K562 (cell line): ENCODE data around the gene TYW1B. TPM values are rescaled to one million over a fixed set of nuclear protein-coding genes. Genes with fewer than 3 reads are reported as not detected.

Source experiments
- CXXC5 ChIP-seq: fragments of 250-450 bp; sonication (Bioruptor Pico); IDR thresholded peaks from 2 replicates; pipeline ENCODE4 v1.8.0; 2022; ENCODE audit warnings: inconsistent platforms, mild to moderate bottlenecking, moderate library complexity
- HDAC1 ChIP-seq, 2 experiments: fragments of 450-650 bp; IDR thresholded peaks; 2 replicates each; pipeline ENCODE4 v1.6.1; 2016 to 2017; ENCODE audit warnings: inconsistent platforms in 1 of 2, mild to moderate bottlenecking in 1 of 2, moderate library complexity in 1 of 2
- NONO ChIP-seq, 2 experiments: fragments of 200-400 bp in 1 of 2; fragments of 450-650 bp in 1 of 2; formaldehyde crosslinking in 1 of 2; IDR thresholded peaks; 2 replicates each; pipeline ENCODE4 v1.6.1; 2017; ENCODE audit warnings: low read depth in 2 of 2, mild to moderate bottlenecking in 2 of 2, moderate library complexity in 2 of 2, low read length in 1 of 2
- ZNF766 ChIP-seq: fragments of 200-800 bp; sonication (Bioruptor generic); conservative IDR thresholded peaks from 2 replicates; pipeline ENCODE4 v1.6.1; 2016; ENCODE audit warnings: missing genetic modification characterization, missing compliant biosample characterization
- polyA plus RNA-seq, 8 experiments: library from polyadenylated mRNA; depleted of rRNA in 4 of 8; stranded (reverse) in 5 of 8; unstranded in 3 of 8; fragments of >200 nt; fragmentation: Nextera tagmentation in 2 of 8; fragmentation: Illumina TruSeq in 1 of 8; extraction: Ambion mirVana in 2 of 8; extraction: Trizol in 1 of 8; gene quantifications; 2 replicates each; pipeline versions ENCODE4 v1.2.1 to v1.2.3, GENCODE V29; 2011 to 2014; ENCODE audit warnings: inconsistent platforms in 1 of 8, missing spikeins in 1 of 8
- total RNA-seq, 7 experiments: library from RNA; depleted of rRNA in 6 of 7; stranded (reverse); fragments of >200 nt in 6 of 7; fragmentation: Illumina TruSeq in 2 of 7; extraction: Trizol in 2 of 7; gene quantifications; 2 replicates each; pipeline versions ENCODE4 v1.2.1 to v1.2.3, GENCODE V29; 2011 to 2021; ENCODE audit warnings: low replicate concordance in 1 of 7
- TF ChIP-seq, protein P1 (sequence below): sonication (generic); formaldehyde crosslinking; IDR thresholded peaks from 2 replicates; pipeline ENCODE4 v1.8.0; 2023; ENCODE audit warnings: mild to moderate bottlenecking, missing genetic modification reagents
- TF ChIP-seq, protein P2 (sequence below): sonication (generic); formaldehyde crosslinking; IDR thresholded peaks from 2 replicates; pipeline ENCODE4 v1.8.0; 2022; ENCODE audit warnings: mild to moderate bottlenecking, missing genetic modification reagents
- TF ChIP-seq, protein P3 (sequence below): sonication (generic); formaldehyde crosslinking; IDR thresholded peaks from 2 replicates; pipeline ENCODE4 v1.8.1; 2023; ENCODE audit warnings: mild to moderate bottlenecking, missing genetic modification reagents
- TF ChIP-seq, protein P4 (sequence below): sonication (generic); formaldehyde crosslinking; IDR thresholded peaks from 2 replicates; pipeline ENCODE4 v1.8.0; 2022; ENCODE audit warnings: mild to moderate bottlenecking, missing genetic modification reagents
- TF ChIP-seq, protein P5 (sequence below): fragments of 250-450 bp; sonication (Bioruptor Pico); IDR thresholded peaks from 2 replicates; pipeline ENCODE4 v1.4.0; 2020; ENCODE audit warnings: mild to moderate bottlenecking, moderate library complexity, borderline replicate concordance

The TYW1B gene
- total and polyA plus RNA-seq, 9 of the 15 experiments (the other 6 are each of a cell fraction or from before 2014, with no cell fraction given): 5.8 to 14.7 (median 9.8) TPM

DNA sequence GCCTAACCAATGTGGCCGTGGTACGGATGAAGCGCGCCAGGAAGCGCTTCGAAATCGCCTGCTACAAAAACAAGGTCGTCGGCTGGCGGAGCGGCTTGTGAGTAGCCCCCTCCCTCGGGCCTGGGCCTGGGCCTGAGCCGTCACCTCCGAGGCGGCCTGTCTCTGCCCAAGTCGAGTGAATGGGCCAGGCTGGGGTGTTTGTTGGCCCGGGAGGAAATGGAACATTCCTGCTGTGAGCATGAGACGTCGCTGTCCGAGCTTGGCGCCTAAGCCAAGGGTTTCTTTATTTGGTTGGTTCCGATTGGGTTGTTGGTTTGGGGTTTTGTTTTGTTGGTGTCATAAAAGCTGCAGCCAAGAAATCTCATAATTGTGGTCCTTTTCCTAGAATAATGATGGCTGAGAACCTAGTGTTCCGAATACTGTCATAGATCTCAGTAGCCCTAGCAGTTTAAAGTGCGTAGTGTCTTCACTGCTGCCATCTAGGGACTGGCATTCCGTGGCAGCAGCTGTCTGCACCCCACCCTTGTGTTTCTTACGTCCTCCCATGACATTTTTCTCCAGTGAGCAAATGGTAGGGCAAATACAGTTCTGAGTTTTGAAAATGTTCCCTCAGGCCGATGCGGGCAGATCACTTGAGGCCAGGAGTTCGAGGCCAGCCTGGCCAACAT is 1.8 kb upstream of the TYW1B start (continued):
- TF ChIP-seq, protein P1, sequence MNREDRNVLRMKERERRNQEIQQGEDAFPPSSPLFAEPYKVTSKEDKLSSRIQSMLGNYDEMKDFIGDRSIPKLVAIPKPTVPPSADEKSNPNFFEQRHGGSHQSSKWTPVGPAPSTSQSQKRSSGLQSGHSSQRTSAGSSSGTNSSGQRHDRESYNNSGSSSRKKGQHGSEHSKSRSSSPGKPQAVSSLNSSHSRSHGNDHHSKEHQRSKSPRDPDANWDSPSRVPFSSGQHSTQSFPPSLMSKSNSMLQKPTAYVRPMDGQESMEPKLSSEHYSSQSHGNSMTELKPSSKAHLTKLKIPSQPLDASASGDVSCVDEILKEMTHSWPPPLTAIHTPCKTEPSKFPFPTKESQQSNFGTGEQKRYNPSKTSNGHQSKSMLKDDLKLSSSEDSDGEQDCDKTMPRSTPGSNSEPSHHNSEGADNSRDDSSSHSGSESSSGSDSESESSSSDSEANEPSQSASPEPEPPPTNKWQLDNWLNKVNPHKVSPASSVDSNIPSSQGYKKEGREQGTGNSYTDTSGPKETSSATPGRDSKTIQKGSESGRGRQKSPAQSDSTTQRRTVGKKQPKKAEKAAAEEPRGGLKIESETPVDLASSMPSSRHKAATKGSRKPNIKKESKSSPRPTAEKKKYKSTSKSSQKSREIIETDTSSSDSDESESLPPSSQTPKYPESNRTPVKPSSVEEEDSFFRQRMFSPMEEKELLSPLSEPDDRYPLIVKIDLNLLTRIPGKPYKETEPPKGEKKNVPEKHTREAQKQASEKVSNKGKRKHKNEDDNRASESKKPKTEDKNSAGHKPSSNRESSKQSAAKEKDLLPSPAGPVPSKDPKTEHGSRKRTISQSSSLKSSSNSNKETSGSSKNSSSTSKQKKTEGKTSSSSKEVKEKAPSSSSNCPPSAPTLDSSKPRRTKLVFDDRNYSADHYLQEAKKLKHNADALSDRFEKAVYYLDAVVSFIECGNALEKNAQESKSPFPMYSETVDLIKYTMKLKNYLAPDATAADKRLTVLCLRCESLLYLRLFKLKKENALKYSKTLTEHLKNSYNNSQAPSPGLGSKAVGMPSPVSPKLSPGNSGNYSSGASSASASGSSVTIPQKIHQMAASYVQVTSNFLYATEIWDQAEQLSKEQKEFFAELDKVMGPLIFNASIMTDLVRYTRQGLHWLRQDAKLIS (CRISPR knock-in tag): peak; percentile 82; the same call in 1 of the 2 replicates
- TF ChIP-seq, protein P2, sequence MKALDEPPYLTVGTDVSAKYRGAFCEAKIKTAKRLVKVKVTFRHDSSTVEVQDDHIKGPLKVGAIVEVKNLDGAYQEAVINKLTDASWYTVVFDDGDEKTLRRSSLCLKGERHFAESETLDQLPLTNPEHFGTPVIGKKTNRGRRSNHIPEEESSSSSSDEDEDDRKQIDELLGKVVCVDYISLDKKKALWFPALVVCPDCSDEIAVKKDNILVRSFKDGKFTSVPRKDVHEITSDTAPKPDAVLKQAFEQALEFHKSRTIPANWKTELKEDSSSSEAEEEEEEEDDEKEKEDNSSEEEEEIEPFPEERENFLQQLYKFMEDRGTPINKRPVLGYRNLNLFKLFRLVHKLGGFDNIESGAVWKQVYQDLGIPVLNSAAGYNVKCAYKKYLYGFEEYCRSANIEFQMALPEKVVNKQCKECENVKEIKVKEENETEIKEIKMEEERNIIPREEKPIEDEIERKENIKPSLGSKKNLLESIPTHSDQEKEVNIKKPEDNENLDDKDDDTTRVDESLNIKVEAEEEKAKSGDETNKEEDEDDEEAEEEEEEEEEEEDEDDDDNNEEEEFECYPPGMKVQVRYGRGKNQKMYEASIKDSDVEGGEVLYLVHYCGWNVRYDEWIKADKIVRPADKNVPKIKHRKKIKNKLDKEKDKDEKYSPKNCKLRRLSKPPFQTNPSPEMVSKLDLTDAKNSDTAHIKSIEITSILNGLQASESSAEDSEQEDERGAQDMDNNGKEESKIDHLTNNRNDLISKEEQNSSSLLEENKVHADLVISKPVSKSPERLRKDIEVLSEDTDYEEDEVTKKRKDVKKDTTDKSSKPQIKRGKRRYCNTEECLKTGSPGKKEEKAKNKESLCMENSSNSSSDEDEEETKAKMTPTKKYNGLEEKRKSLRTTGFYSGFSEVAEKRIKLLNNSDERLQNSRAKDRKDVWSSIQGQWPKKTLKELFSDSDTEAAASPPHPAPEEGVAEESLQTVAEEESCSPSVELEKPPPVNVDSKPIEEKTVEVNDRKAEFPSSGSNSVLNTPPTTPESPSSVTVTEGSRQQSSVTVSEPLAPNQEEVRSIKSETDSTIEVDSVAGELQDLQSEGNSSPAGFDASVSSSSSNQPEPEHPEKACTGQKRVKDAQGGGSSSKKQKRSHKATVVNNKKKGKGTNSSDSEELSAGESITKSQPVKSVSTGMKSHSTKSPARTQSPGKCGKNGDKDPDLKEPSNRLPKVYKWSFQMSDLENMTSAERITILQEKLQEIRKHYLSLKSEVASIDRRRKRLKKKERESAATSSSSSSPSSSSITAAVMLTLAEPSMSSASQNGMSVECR (CRISPR knock-in tag): 0 out of 2 replicates have a peak, but pooled peaks have one; percentile 15
- TF ChIP-seq, protein P3, sequence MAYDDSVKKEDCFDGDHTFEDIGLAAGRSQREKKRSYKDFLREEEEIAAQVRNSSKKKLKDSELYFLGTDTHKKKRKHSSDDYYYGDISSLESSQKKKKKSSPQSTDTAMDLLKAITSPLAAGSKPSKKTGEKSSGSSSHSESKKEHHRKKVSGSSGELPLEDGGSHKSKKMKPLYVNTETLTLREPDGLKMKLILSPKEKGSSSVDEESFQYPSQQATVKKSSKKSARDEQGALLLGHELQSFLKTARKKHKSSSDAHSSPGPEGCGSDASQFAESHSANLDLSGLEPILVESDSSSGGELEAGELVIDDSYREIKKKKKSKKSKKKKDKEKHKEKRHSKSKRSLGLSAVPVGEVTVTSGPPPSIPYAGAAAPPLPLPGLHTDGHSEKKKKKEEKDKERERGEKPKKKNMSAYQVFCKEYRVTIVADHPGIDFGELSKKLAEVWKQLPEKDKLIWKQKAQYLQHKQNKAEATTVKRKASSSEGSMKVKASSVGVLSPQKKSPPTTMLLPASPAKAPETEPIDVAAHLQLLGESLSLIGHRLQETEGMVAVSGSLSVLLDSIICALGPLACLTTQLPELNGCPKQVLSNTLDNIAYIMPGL (CRISPR knock-in tag): 0 out of 2 replicates have a peak, but pooled peaks have one; percentile 21
- TF ChIP-seq, protein P4, sequence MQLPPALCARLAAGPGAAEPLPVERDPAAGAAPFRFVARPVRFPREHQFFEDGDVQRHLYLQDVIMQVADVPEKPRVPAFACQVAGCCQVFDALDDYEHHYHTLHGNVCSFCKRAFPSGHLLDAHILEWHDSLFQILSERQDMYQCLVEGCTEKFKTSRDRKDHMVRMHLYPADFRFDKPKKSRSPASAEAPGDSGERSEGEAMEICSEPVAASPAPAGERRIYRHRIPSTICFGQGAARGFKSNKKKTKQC (CRISPR knock-in tag): 0 out of 2 replicates have a peak, but pooled peaks have one; percentile 57
- TF ChIP-seq NONO (IDR thresholded peaks at IDR 0.05; ENCODE audit: low read depth in 2 of 2, low read length in 1 of 2) (0 out of 4 replicates have a peak, but pooled peaks of 1 of the 2 experiments have one; percentile 39), CXXC5 (CRISPR knock-in tag) (0 out of 2 replicates have a peak, but pooled peaks have one; percentile 4), HDAC1 (IDR thresholded peaks at IDR 0.05) (0 out of 4 replicates have a peak, but pooled peaks of 1 of the 2 experiments have one; percentile 25), ZNF766 (0 out of 2 replicates have a peak, but pooled peaks have one; percentile 50)
- TF ChIP-seq, protein P5, sequence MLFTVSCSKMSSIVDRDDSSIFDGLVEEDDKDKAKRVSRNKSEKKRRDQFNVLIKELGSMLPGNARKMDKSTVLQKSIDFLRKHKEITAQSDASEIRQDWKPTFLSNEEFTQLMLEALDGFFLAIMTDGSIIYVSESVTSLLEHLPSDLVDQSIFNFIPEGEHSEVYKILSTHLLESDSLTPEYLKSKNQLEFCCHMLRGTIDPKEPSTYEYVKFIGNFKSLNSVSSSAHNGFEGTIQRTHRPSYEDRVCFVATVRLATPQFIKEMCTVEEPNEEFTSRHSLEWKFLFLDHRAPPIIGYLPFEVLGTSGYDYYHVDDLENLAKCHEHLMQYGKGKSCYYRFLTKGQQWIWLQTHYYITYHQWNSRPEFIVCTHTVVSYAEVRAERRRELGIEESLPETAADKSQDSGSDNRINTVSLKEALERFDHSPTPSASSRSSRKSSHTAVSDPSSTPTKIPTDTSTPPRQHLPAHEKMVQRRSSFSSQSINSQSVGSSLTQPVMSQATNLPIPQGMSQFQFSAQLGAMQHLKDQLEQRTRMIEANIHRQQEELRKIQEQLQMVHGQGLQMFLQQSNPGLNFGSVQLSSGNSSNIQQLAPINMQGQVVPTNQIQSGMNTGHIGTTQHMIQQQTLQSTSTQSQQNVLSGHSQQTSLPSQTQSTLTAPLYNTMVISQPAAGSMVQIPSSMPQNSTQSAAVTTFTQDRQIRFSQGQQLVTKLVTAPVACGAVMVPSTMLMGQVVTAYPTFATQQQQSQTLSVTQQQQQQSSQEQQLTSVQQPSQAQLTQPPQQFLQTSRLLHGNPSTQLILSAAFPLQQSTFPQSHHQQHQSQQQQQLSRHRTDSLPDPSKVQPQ (CRISPR knock-in tag): 0 out of 2 replicates have a peak, but pooled peaks have one; percentile 16
